ENCODE measurements around the gene STON2. TPM values are rescaled to one million over a fixed set of nuclear protein-coding genes. Genes with fewer than 3 reads are reported as not detected.

STON2 gene
- total RNA-seq, 1 donor from 2014 or later = 30.8 TPM

- H3K27ac ChIP-seq (ENCODE audit: low read depth, low read length) = no peak overlapping the region
- H3K9me3 ChIP-seq (ENCODE audit: control insufficient read depth in 3 of 3, low read length in 3 of 3) = no peaks in the 10 kb centered on the region
- no peaks in the 10 kb centered on the region for H3K27me3 ChIP-seq (ENCODE audit: control insufficient read depth in 3 of 3, insufficient read depth in 3 of 3, low read length in 3 of 3)
- peaks cover 7 to 32% (median 14%) of the 10 kb centered on the region in 3 donors for H3K4me1 ChIP-seq (ENCODE audit: control insufficient read depth in 3 of 3, insufficient read depth in 3 of 3, low read length in 3 of 3)
- H3K4me3 ChIP-seq (ENCODE audit: low read length in 3 of 3) = no peak overlapping the region
- H3K9ac ChIP-seq (ENCODE audit: low read depth in 1 of 3, low read length in 3 of 3) = no peak overlapping the region
- peaks cover 2 to 5% (median 2%) of the 10 kb centered on the region in 3 donors for H3K36me3 ChIP-seq (ENCODE audit: control insufficient read depth in 3 of 3, insufficient read depth in 3 of 3, low read length in 3 of 3)
Measured at GRCh38 chr14:81269979-81270375, 130.1 kb downstream of the STON2 start.

- H3K9me3 ChIP-seq (ENCODE audit: control insufficient read depth in 3 of 3, low read length in 3 of 3) = no peaks in the 10 kb centered on the region
- H3K4me3 ChIP-seq (ENCODE audit: low read length in 3 of 3) = peak overlapping the region in 1 of 3 donors; percentile 23
- peak overlapping the region; percentile 10 for H3K27ac ChIP-seq (ENCODE audit: low read depth, low read length)
- peaks cover 2 to 5% (median 2%) of the 10 kb centered on the region in 3 donors for H3K36me3 ChIP-seq (ENCODE audit: control insufficient read depth in 3 of 3, insufficient read depth in 3 of 3, low read length in 3 of 3)
- H3K4me1 ChIP-seq (ENCODE audit: control insufficient read depth in 3 of 3, insufficient read depth in 3 of 3, low read length in 3 of 3) = peaks cover 7 to 28% (median 14%) of the 10 kb centered on the region in 3 donors
- H3K9ac ChIP-seq (ENCODE audit: low read depth in 1 of 3, low read length in 3 of 3) = peak overlapping the region in 2 of 3 donors; percentile 17 to 28
- no peaks in the 10 kb centered on the region for H3K27me3 ChIP-seq (ENCODE audit: control insufficient read depth in 3 of 3, insufficient read depth in 3 of 3, low read length in 3 of 3)
Measured at GRCh38 chr14:81269100-81269978, 130.8 kb downstream of the STON2 start.

GRCh38 chr14:81268016-81268416 lies 132.1 kb downstream of the STON2 start:
- no peaks in the 10 kb centered on the region for H3K27me3 ChIP-seq (ENCODE audit: control insufficient read depth in 3 of 3, insufficient read depth in 3 of 3, low read length in 3 of 3)
- H3K9me3 ChIP-seq (ENCODE audit: control insufficient read depth in 3 of 3, low read length in 3 of 3) = no peaks in the 10 kb centered on the region
- H3K4me1 ChIP-seq (ENCODE audit: control insufficient read depth in 3 of 3, insufficient read depth in 3 of 3, low read length in 3 of 3) = peaks cover 7 to 20% (median 14%) of the 10 kb centered on the region in 3 donors
- H3K36me3 ChIP-seq (ENCODE audit: control insufficient read depth in 3 of 3, insufficient read depth in 3 of 3, low read length in 3 of 3) = peaks cover 2 to 5% (median 2%) of the 10 kb centered on the region in 3 donors
- H3K9ac ChIP-seq (ENCODE audit: low read depth in 1 of 3, low read length in 3 of 3) = no peak overlapping the region
- no peak overlapping the region for H3K4me3 ChIP-seq (ENCODE audit: low read length in 3 of 3)
- no peak overlapping the region for H3K27ac ChIP-seq (ENCODE audit: low read depth, low read length)

GRCh38 chr14:81265636-81266169 lies 134.4 kb downstream of the STON2 start:
- Histone ChIP-seq H3K9ac (ENCODE audit: low read depth in 1 of 3, low read length in 3 of 3) (no peak overlapping the region), H3K27ac (ENCODE audit: low read depth, low read length) (no peak overlapping the region), H3K4me3 (ENCODE audit: low read length in 3 of 3) (no peak overlapping the region), H3K4me1 (ENCODE audit: control insufficient read depth in 3 of 3, insufficient read depth in 3 of 3, low read length in 3 of 3) (peaks cover 4 to 17% (median 10%) of the 10 kb centered on the region in 3 donors), H3K9me3 (ENCODE audit: control insufficient read depth in 3 of 3, low read length in 3 of 3) (no peaks in the 10 kb centered on the region), H3K36me3 (ENCODE audit: control insufficient read depth in 3 of 3, insufficient read depth in 3 of 3, low read length in 3 of 3) (peaks cover 2 to 5% (median 4%) of the 10 kb centered on the region in 3 donors), H3K27me3 (ENCODE audit: control insufficient read depth in 3 of 3, insufficient read depth in 3 of 3, low read length in 3 of 3) (no peaks in the 10 kb centered on the region)

GRCh38 chr14:81264671-81265070 lies 135.5 kb downstream of the STON2 start:
- peaks cover 2 to 5% (median 4%) of the 10 kb centered on the region in 3 donors for H3K36me3 ChIP-seq (ENCODE audit: control insufficient read depth in 3 of 3, insufficient read depth in 3 of 3, low read length in 3 of 3)
- no peak overlapping the region for H3K4me3 ChIP-seq (ENCODE audit: low read length in 3 of 3)
- H3K9me3 ChIP-seq (ENCODE audit: control insufficient read depth in 3 of 3, low read length in 3 of 3) = no peaks in the 10 kb centered on the region
- no peaks in the 10 kb centered on the region for H3K27me3 ChIP-seq (ENCODE audit: control insufficient read depth in 3 of 3, insufficient read depth in 3 of 3, low read length in 3 of 3)
- H3K4me1 ChIP-seq (ENCODE audit: control insufficient read depth in 3 of 3, insufficient read depth in 3 of 3, low read length in 3 of 3) = peaks cover 0 to 10% (median under 1%) of the 10 kb centered on the region in 3 donors
- no peak overlapping the region for H3K27ac ChIP-seq (ENCODE audit: low read depth, low read length)
- H3K9ac ChIP-seq (ENCODE audit: low read depth in 1 of 3, low read length in 3 of 3) = no peak overlapping the region

- no peak overlapping the region for H3K9ac ChIP-seq (ENCODE audit: low read depth in 1 of 3, low read length in 3 of 3)
- no peak overlapping the region for H3K27ac ChIP-seq (ENCODE audit: low read depth, low read length)
- no peaks in the 10 kb centered on the region for H3K9me3 ChIP-seq (ENCODE audit: control insufficient read depth in 3 of 3, low read length in 3 of 3)
- H3K4me1 ChIP-seq (ENCODE audit: control insufficient read depth in 3 of 3, insufficient read depth in 3 of 3, low read length in 3 of 3) = peaks cover 0 to 4% (median 0%) of the 10 kb centered on the region in 3 donors
- no peaks in the 10 kb centered on the region for H3K27me3 ChIP-seq (ENCODE audit: control insufficient read depth in 3 of 3, insufficient read depth in 3 of 3, low read length in 3 of 3)
- H3K4me3 ChIP-seq (ENCODE audit: low read length in 3 of 3) = no peak overlapping the region
- H3K36me3 ChIP-seq (ENCODE audit: control insufficient read depth in 3 of 3, insufficient read depth in 3 of 3, low read length in 3 of 3) = peaks cover 2 to 6% (median 5%) of the 10 kb centered on the region in 3 donors
Measured at GRCh38 chr14:81263777-81264410, 136.2 kb downstream of the STON2 start.

- Histone ChIP-seq H3K4me1 (ENCODE audit: control insufficient read depth in 3 of 3, insufficient read depth in 3 of 3, low read length in 3 of 3) (no peaks in the 10 kb centered on the region), H3K27ac (ENCODE audit: low read depth, low read length) (no peak overlapping the region), H3K9ac (ENCODE audit: low read depth in 1 of 3, low read length in 3 of 3) (no peak overlapping the region), H3K9me3 (ENCODE audit: control insufficient read depth in 3 of 3, low read length in 3 of 3) (no peaks in the 10 kb centered on the region), H3K27me3 (ENCODE audit: control insufficient read depth in 3 of 3, insufficient read depth in 3 of 3, low read length in 3 of 3) (no peaks in the 10 kb centered on the region), H3K4me3 (ENCODE audit: low read length in 3 of 3) (no peak overlapping the region), H3K36me3 (ENCODE audit: control insufficient read depth in 3 of 3, insufficient read depth in 3 of 3, low read length in 3 of 3) (peaks cover 0 to 3% (median 0%) of the 10 kb centered on the region in 3 donors)
Measured at GRCh38 chr14:81261176-81261575, 138.9 kb downstream of the STON2 start.

GRCh38 chr14:81260732-81261131 lies 139.4 kb downstream of the STON2 start:
- Histone ChIP-seq H3K4me1 (ENCODE audit: control insufficient read depth in 3 of 3, insufficient read depth in 3 of 3, low read length in 3 of 3) (no peaks in the 10 kb centered on the region), H3K9me3 (ENCODE audit: control insufficient read depth in 3 of 3, low read length in 3 of 3) (no peaks in the 10 kb centered on the region), H3K9ac (ENCODE audit: low read depth in 1 of 3, low read length in 3 of 3) (no peak overlapping the region)

GRCh38 chr14:81256289-81256960 lies 143.7 kb downstream of the STON2 start:
- H3K9me3 ChIP-seq (ENCODE audit: control insufficient read depth in 3 of 3, low read length in 3 of 3) = no peaks in the 10 kb centered on the region
- peaks cover 0 to 3% (median 0%) of the 10 kb centered on the region in 3 donors for H3K36me3 ChIP-seq (ENCODE audit: control insufficient read depth in 3 of 3, insufficient read depth in 3 of 3, low read length in 3 of 3)
- H3K9ac ChIP-seq (ENCODE audit: low read depth in 1 of 3, low read length in 3 of 3) = no peak overlapping the region
- no peak overlapping the region for H3K4me3 ChIP-seq (ENCODE audit: low read length in 3 of 3)
- no peaks in the 10 kb centered on the region for H3K4me1 ChIP-seq (ENCODE audit: control insufficient read depth in 3 of 3, insufficient read depth in 3 of 3, low read length in 3 of 3)
- H3K27ac ChIP-seq (ENCODE audit: low read depth, low read length) = no peak overlapping the region
- no peaks in the 10 kb centered on the region for H3K27me3 ChIP-seq (ENCODE audit: control insufficient read depth in 3 of 3, insufficient read depth in 3 of 3, low read length in 3 of 3)

More at GRCh38 chr14:81260732-81261131, 139.4 kb downstream of the STON2 start:
- Histone ChIP-seq H3K36me3 (ENCODE audit: control insufficient read depth in 3 of 3, insufficient read depth in 3 of 3, low read length in 3 of 3) (peaks cover 0 to 3% (median 0%) of the 10 kb centered on the region in 3 donors), H3K27me3 (ENCODE audit: control insufficient read depth in 3 of 3, insufficient read depth in 3 of 3, low read length in 3 of 3) (no peaks in the 10 kb centered on the region), H3K4me3 (ENCODE audit: low read length in 3 of 3) (no peak overlapping the region), H3K27ac (ENCODE audit: low read depth, low read length) (no peak overlapping the region)
